ENCODE data around the gene ERICH2.

ERICH2 gene

DNA sequence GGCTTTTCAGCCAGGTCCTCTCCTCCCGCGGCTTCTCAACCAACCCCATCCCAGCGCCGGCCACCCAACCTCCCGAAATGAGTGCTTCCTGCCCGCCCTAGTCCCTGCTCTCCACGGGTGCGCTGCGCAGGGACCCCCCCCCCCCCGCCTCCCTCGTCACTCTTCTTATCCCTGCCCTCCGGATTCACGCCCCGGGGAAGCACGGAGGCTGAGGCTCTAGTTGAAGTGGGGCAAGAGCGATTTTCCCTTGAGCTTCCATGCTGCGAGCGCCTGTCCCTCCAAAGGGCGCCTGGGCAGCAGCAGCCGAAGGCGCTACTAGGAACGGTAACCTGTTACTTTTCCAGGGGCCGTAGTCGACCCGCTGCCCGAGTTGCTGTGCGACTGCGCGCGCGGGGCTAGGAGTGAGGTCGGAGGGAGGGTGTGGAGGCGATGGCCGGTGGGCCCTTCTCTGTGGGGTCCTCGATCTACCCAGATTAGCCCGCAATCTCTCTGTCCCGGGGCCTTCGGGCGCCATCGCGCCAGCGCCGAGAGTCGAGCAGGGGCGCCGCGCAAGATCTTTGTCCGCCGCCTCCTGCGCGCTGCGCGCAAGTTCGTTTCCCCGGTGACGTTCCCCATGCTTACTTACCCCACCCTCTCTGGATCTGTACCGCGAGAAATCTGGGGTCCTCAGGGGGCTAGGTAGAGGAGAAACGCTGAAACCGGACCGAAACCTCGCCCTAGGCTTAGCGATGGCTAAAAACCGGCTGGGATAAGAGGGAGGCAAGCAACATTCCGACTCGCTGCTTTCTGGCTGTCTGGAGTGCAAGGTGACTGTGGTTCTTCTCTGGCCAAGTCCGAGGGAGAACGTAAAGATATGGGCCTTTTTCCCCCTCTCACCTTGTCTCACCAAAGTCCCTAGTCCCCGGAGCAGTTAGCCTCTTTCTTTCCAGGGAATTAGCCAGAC, 47.2 kb downstream of the ERICH2 start:
- peak; percentile 71 for DNase-seq (ENCODE audit: low read depth, low spot score)

DNA sequence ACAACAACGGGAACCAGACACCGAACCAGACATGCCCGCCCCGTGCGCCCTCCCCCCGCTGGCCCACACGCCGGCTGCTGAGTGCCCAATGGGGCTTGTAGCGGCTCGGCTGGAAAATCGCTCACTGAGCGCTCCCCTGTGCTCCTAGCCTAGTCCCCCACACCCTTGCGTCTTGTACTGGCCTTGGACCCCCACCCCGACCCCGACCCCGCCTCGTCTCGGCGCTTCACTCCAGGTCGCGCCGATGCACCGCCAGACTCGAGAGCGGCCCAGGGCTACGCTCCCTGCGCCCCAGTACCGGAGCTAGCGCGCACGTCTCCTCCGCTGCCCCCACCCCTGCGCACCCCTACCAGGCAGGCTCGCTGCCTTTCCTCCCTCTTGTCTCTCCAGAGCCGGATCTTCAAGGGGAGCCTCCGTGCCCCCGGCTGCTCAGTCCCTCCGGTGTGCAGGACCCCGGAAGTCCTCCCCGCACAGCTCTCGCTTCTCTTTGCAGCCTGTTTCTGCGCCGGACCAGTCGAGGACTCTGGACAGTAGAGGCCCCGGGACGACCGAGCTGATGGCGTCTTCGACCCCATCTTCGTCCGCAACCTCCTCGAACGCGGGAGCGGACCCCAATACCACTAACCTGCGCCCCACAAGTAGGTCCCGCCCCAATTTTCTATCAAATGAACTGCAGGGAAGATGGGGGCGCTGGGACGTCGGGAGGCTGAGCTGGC, 48.0 kb downstream of the ERICH2 start:
- peak; percentile 67 for DNase-seq (ENCODE audit: low read depth, low spot score)

DNA sequence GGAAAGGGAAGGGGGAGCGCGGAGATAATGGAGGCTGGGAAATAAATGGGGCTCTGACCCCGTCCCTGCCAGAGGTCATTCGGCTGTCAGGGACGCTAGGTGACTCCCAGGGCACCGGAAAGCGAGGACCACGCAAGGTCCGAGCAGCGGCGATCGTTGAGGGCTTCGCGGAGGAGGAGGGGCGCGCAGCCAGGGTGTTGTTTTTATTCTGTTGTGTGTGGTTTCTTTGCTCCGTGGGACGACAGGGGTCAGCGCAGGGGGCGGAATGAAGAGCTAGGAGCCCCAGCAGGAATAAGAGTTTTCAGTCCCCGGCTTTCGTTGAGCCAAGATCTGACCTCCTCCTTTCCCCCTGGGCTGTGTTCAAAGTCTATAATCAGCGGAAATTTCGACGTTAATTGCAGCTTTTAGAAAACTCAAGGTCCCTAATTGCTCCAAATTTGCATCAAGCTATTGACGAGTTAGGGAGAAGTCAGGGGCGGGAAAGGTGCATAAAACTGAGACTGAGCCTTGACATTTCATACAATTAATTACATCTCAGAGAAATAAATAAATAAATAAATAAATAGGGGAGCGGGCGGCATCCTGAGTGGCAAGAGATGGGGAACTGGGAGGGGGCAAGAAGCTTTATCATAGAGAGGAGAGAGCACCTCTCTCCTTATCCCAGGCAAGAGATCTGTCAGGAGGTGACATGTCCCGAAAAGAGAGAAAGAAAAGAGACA, 48.7 kb downstream of the ERICH2 start:
- no peak for DNase-seq (ENCODE audit: low read depth, low spot score)

GRCh38 chr2:170819680-170820664, 49.8 kb downstream of the ERICH2 start:
- peak; percentile 31 for DNase-seq (ENCODE audit: low read depth, low spot score)

- DNase-seq (ENCODE audit: low read depth, low spot score) = no peak
Measured at GRCh38 chr2:170820757-170821530, 50.8 kb downstream of the ERICH2 start.

- peak; percentile 18 for DNase-seq (ENCODE audit: low read depth, low spot score)
Measured at GRCh38 chr2:170821531-170822289, 51.5 kb downstream of the ERICH2 start.

GRCh38 chr2:170822290-170823087, 52.3 kb downstream of the ERICH2 start:
- DNase-seq (ENCODE audit: low read depth, low spot score) = peak; percentile 40

GRCh38 chr2:170823088-170823897, 53.1 kb downstream of the ERICH2 start:
- DNase-seq (ENCODE audit: low read depth, low spot score) = no peak

GRCh38 chr2:170823898-170824215, 53.7 kb downstream of the ERICH2 start:
- no peak for DNase-seq (ENCODE audit: low read depth, low spot score)

DNA sequence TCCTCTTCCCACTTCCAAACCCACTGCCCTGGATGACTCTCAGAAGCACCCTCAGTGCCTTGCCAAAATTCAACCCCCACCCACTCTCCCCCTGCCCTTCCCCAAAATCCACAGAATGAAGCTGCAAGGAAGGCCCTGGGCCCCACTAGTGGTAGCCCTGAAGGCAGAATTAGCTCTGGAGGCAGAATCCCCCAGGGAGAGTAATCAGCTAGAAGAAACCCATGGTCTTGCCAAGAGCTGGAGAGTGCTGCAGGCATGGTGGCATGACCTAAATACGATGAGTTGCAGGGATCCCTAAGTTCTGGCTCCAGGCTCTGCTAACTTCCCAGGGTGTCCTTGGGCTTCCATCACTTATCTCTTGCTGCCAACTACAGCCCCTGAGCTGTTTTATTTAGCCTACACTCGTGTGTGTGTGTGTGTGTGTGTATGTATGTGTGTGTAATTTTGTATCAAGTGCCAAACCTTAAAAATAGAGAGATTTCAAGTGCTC, 54.4 kb downstream of the ERICH2 start:
- no peak for DNase-seq (ENCODE audit: low read depth, low spot score)

DNA sequence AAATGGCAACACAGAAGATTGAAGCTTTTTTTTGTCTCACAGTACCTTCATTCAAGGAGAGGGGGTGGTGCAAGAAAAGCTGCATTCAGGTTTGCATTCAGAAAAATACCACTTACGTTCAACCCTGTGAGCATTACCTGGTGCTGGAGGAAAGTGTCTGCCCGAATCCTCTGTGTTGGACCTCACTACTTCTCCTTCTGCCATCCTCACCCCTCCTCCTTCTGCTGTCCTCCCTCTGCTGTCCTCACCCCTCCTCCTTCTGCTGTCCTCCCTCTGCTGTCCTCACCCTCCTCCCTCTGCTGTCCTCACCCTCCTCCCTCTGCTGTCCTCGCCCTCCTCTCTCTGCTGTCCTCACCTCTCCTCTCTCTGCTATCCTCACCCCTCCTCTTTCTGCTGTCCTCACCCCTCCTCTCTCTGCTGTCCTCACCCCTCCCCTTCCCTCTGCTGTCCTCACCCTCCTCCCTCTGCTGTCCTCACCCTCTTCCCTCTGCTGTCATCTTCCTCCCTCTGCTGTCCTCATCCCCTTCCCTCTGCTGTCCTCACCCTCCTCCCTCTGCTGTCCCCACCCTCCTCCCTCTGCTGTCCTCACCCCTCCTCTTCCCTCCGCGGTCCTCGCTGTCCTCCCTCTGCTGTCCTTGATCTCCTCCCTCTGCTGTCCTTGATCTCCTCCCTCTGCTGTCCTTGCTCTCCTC, 57.8 kb downstream of the ERICH2 start:
- no peak for DNase-seq (ENCODE audit: low read depth, low spot score)

- no peak for DNase-seq (ENCODE audit: low read depth, low spot score)
Measured at GRCh38 chr2:170828533-170828916, 58.3 kb downstream of the ERICH2 start.

- DNase-seq (ENCODE audit: low read depth, low spot score) = no peak
Measured at GRCh38 chr2:170829036-170829435, 58.9 kb downstream of the ERICH2 start.

GRCh38 chr2:170830166-170830565, 60.0 kb downstream of the ERICH2 start:
- no peak for DNase-seq (ENCODE audit: low read depth, low spot score)

GRCh38 chr2:170831115-170831514, 60.9 kb downstream of the ERICH2 start:
- no peak for DNase-seq (ENCODE audit: low read depth, low spot score)

DNA sequence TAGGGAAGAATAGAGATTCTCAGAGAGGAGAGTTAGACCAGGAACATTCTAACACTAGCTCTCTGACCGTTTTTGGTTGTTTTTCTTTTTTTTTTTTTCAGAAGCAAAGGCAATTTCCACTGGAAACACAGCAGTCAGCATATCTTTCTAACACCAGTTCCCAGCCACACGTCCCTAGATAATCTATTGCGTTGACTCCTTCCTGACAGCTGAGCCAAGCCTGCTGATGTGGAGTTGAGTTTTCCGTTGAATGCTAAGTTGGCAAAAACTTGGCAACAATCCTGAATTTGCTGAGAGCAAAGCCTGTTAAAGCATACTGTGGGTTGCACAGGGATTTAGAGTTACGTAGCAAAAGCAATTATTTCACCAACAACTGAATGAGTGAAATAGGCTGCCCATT, 65.8 kb downstream of the ERICH2 start:
- DNase-seq (ENCODE audit: low read depth, low spot score) = peak; percentile 53

DNA sequence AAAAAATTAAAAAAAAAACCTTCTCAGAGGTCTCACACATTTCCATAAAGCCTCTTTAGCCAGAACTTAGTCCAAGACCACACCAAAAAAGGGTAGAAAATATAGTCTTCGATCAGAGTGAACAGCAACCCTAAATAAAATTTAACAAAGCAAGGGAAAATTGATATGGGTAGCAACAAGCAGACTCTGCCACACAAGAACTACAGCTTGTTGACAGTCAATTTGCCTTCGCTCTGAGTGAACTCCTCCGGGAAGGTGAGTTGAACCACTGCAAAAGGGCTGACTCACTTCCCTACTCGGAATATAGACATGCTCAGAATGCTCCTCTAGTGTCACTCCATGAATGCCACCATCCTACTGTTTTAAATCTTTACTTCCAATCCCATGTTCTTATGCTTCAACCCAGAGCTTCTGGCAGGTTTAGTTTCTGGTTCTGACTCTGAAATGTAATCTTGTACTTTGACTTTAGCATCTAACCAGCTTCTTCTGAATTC, 70.6 kb downstream of the ERICH2 start:
- DNase-seq (ENCODE audit: low read depth, low spot score) = no peak
